ENCODE results near the gene GHR. TPM values are rescaled to one million over a fixed set of nuclear protein-coding genes. Genes with fewer than 3 reads are reported as not detected.

Gene GHR
- total and polyA plus RNA-seq, 2 of the 8 experiments (the other 6 are each of a cell fraction or from before 2014, with no cell fraction given) = 0.15 to 0.19 TPM

DNA sequence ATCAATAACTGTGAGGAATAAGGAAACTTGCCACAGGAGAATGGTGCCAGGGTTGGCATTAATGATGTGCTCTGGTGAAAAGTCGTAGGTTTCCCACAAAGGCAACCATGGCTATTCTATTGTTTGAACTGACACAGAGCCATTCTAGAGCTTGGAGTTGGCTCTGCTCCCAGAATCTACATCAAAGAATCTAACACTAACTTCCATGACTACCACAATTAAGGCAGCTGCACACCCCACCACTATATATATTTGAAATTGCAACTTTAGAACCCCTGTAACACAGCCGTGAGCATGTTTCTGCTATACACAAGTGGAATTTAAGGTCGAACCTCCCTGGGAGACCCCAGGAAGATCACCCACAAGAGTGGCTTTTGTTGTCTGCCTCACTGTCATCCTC lies 243.6 kb downstream of the GHR start:
- no peak for TF ChIP-seq TBP (IDR thresholded peaks at IDR 0.05; ENCODE audit: low read depth, low read length)
- no peak for TF ChIP-seq EZH2 (IDR thresholded peaks at IDR 0.05; ENCODE audit: low read depth, low read length, severe bottlenecking)
- TF ChIP-seq RAD21 (IDR thresholded peaks at IDR 0.05 in 1 of 2, conservative IDR thresholded peaks at IDR 0.05 in 1 of 2; ENCODE audit: low read depth in 2 of 2, low read length in 2 of 2) = no peak
- TF ChIP-seq SP4 (IDR thresholded peaks at IDR 0.05; ENCODE audit: low read length) = no peak
- TF ChIP-seq GTF2F1 (IDR thresholded peaks at IDR 0.05; ENCODE audit: borderline replicate concordance, low read depth, low read length) = no peak

More for the DNA sequence above, 243.6 kb downstream of the GHR start:
- H3K23me2 ChIP-seq (ENCODE audit: low read depth, low read length) = no peaks in the 10 kb centered on the region
- H3K4me1 ChIP-seq (replicated peaks in 1 of 4; ENCODE audit: control insufficient read depth in 3 of 4, insufficient read depth in 4 of 4, low read length in 3 of 4) = no peaks in the 10 kb centered on the region
- DNase-seq (ENCODE audit: low read depth in 1 of 2, low spot score in 2 of 2) = no peak
- CTCF ChIA-PET (ENCODE audit: partially characterized antibody) = interaction anchor here (4.0 kb wide), 1 partner anchor 10 kb away, joined by 17 read pairs; no protein-coding TSS in a partner anchor
- 0 out of 4 replicates have a peak, but pooled peaks cover 0 to 3% of the 10 kb centered on the region in 2 experiments for H3K9me3 ChIP-seq (ENCODE audit: insufficient read depth in 2 of 2, low read depth in 1 of 2, low read length in 1 of 2)
- H4K5ac ChIP-seq (ENCODE audit: insufficient read length, low read depth, low read length) = no peak overlapping the region
- H3K27me3 ChIP-seq (replicated peaks in 1 of 4; ENCODE audit: control insufficient read depth in 3 of 4, extremely low read depth in 1 of 4, insufficient read depth in 3 of 4, low read length in 3 of 4) = no peaks in the 10 kb centered on the region
- no peak overlapping the region for H2AFZ ChIP-seq (ENCODE audit: low read length)
- no peak overlapping the region for H3K4me3 ChIP-seq (ENCODE audit: extremely low read depth in 1 of 4, insufficient read depth in 2 of 4, low read depth in 3 of 4, low read length in 4 of 4)
- no peak overlapping the region for H3K14ac ChIP-seq (ENCODE audit: insufficient read length)
- no peak for FAIRE-seq
- H2BK5ac ChIP-seq (ENCODE audit: low read depth, low read length) = no peak overlapping the region
- H2BK120ac ChIP-seq (replicated peaks; ENCODE audit: low read depth, low read length) = no peak overlapping the region
- H2AK5ac ChIP-seq (ENCODE audit: low read depth, low read length) = no peak overlapping the region
- H3K4me2 ChIP-seq (ENCODE audit: insufficient read depth in 1 of 2, low read depth in 2 of 2, low read length in 2 of 2) = no peak overlapping the region
- H3K23ac ChIP-seq (ENCODE audit: insufficient read length) = no peak overlapping the region
- no peak overlapping the region for H4K8ac ChIP-seq (ENCODE audit: extremely low read depth, insufficient read depth, low read length)
- no peak overlapping the region for H3K18ac ChIP-seq (ENCODE audit: extremely low read depth, low read length)
- H4K91ac ChIP-seq (replicated peaks; ENCODE audit: insufficient read length, low read length) = no peak overlapping the region
- H3K79me1 ChIP-seq (ENCODE audit: low read depth, low read length) = no peaks in the 10 kb centered on the region
- H3K56ac ChIP-seq (replicated peaks; ENCODE audit: insufficient read length, low read depth, low read length) = no peak overlapping the region
- no peak overlapping the region for H3K27ac ChIP-seq (ENCODE audit: low read depth, low read length)
- no peaks in the 10 kb centered on the region for H4K20me1 ChIP-seq (replicated peaks in 1 of 2; ENCODE audit: control insufficient read depth in 1 of 2, insufficient read depth in 2 of 2, low read length in 2 of 2)
- POLR2A ChIA-PET (ENCODE audit: partially characterized antibody) = no interaction called here
- H3K79me2 ChIP-seq (ENCODE audit: control insufficient read depth in 1 of 2, insufficient read depth in 2 of 2, low read length in 2 of 2) = no peaks in the 10 kb centered on the region
- no peaks in the 10 kb centered on the region for H3K36me3 ChIP-seq (ENCODE audit: control insufficient read depth in 2 of 4, insufficient read depth in 4 of 4, low read length in 3 of 4)
- no peak overlapping the region for H2BK15ac ChIP-seq (ENCODE audit: low read length)
- 82% methylated on average over 3 of the region's 3 CpGs; no CpG with 5 or more reads in 1 of the 2 experiments for WGBS, 2 experiments (ENCODE audit: extremely low coverage in 1 of 2, insufficient coverage in 1 of 2, insufficient read length in 1 of 2, insufficient replicate concordance in 2 of 2, low coverage in 1 of 2, low lambda C conversion rate in 2 of 2, missing lambda C conversion rate in 1 of 2)
- no peak overlapping the region for H3K4ac ChIP-seq (replicated peaks; ENCODE audit: insufficient read length, low read depth, low read length)
- no peak overlapping the region for H2BK20ac ChIP-seq (ENCODE audit: low read length)
- no peak overlapping the region for H2BK12ac ChIP-seq (ENCODE audit: low read depth, low read length)
- no peak overlapping the region for H3K9ac ChIP-seq (replicated peaks in 1 of 4; ENCODE audit: extremely low read depth in 1 of 4, low read depth in 3 of 4, low read length in 3 of 4)

Data from H1 (cell line).